Neural cell (in vitro differentiated cells): ENCODE data around the gene EMILIN1. TPM values are rescaled to one million over a fixed set of nuclear protein-coding genes. Genes with fewer than 3 reads are reported as not detected.

Experiments used
- H2AFZ ChIP-seq: fragments of 200-600, 300-800 bp; sonication (generic), shearing (Covaris generic); 2 replicates; pipeline ENCODE4 v1.6.0; 2014; ENCODE audit warnings: low read depth, mild to moderate bottlenecking, antibody characterized with exemption, low read length, moderate library complexity
- H3F3A ChIP-seq: fragments of 200-600 bp; shearing (Covaris generic); 2 replicates; pipeline ENCODE4 v1.6.1; 2016; ENCODE audit warnings: mild to moderate bottlenecking, moderate library complexity, mixed read lengths, antibody characterized with exemption, low read length; ENCODE audit not compliant: insufficient read depth, poor library complexity, severe bottlenecking
- H3K27ac ChIP-seq: fragments of 200-600, 300-800 bp; sonication (generic), shearing (Covaris generic); 2 replicates; pipeline ENCODE4 v1.5.1; 2014; ENCODE audit warnings: mild to moderate bottlenecking, low read length, moderate library complexity
- H3K27me3 ChIP-seq: fragments of 300-800, 200-600 bp; sonication (generic), shearing (Covaris generic); 2 replicates; pipeline ENCODE4 v1.6.0; 2014; ENCODE audit warnings: mild to moderate bottlenecking, low read depth, low read length, moderate library complexity; ENCODE audit not compliant: insufficient read depth
- H3K36me3 ChIP-seq: fragments of 300-800, 200-600 bp; sonication (generic), shearing (Covaris generic); 2 replicates; pipeline ENCODE4 v1.5.1; 2014; ENCODE audit warnings: mild to moderate bottlenecking, antibody characterized with exemption, low read length, moderate library complexity; ENCODE audit not compliant: insufficient read depth
- H3K4me2 ChIP-seq: fragments of 300-800, 200-600 bp; sonication (generic), shearing (Covaris generic); 2 replicates; pipeline ENCODE4 v1.6.0; 2014; ENCODE audit warnings: mild to moderate bottlenecking, low read length
- H3K4me3 ChIP-seq: fragments of 300-800, 200-600 bp; sonication (generic), shearing (Covaris generic); 2 replicates; pipeline ENCODE4 v1.5.1; 2014; ENCODE audit warnings: mild to moderate bottlenecking, low read length, moderate library complexity
- H3K79me2 ChIP-seq: fragments of 200-600 bp; shearing (Covaris generic); replicated peaks from 2 replicates; pipeline ENCODE4 v1.6.0; 2014; ENCODE audit warnings: mild to moderate bottlenecking, low read length, moderate library complexity; ENCODE audit not compliant: insufficient read depth
- H3K9ac ChIP-seq: fragments of 300-800, 200-600 bp; sonication (generic), shearing (Covaris generic); 2 replicates; pipeline ENCODE4 v1.6.1; 2016; ENCODE audit warnings: mild to moderate bottlenecking, low read length, mixed read lengths
- H3K9me2 ChIP-seq: fragments of 200-600 bp; shearing (Covaris generic); 2 replicates; pipeline ENCODE4 v1.6.1; 2016; ENCODE audit warnings: mild to moderate bottlenecking, low read length, mixed read lengths; ENCODE audit not compliant: insufficient read depth
- H3K9me3 ChIP-seq: fragments of 200-600, 300-800 bp; sonication (generic), shearing (Covaris generic); 2 replicates; pipeline ENCODE4 v1.6.1; 2016; ENCODE audit warnings: mild to moderate bottlenecking, mixed run types, low read length, moderate library complexity, mixed read lengths
- H4K20me1 ChIP-seq: fragments of 200-600 bp; shearing (Covaris generic); 2 replicates; pipeline ENCODE4 v1.6.1; 2016; ENCODE audit warnings: mild to moderate bottlenecking, mixed run types; ENCODE audit not compliant: insufficient read depth
- CTCF ChIP-seq: fragments of 450-650 bp; IDR thresholded peaks from 2 replicates; pipeline ENCODE4 v1.5.1; 2014; ENCODE audit warnings: antibody characterized with exemption, mild to moderate bottlenecking, moderate library complexity; ENCODE audit not compliant: poor library complexity, severe bottlenecking
- EP300 ChIP-seq: fragments of 450-650 bp; conservative IDR thresholded peaks from 2 replicates; pipeline ENCODE4 v1.6.1; 2014; ENCODE audit warnings: antibody characterized with exemption, mild to moderate bottlenecking, moderate library complexity; ENCODE audit not compliant: poor library complexity, severe bottlenecking
- EZH2 ChIP-seq: fragments of 200-600, 300-800 bp; shearing (Covaris generic), sonication (generic); IDR thresholded peaks from 2 replicates; pipeline ENCODE4 v1.6.1; 2014; ENCODE audit warnings: antibody characterized with exemption, low read length, borderline replicate concordance, mild to moderate bottlenecking; ENCODE audit not compliant: insufficient read depth, poor library complexity, severe bottlenecking
- MXI1 ChIP-seq: fragments of 450-650 bp; conservative IDR thresholded peaks from 2 replicates; pipeline ENCODE4 v1.6.1; 2014; ENCODE audit warnings: antibody characterized with exemption, mild to moderate bottlenecking; ENCODE audit not compliant: poor library complexity, severe bottlenecking
- POLR2AphosphoS5 ChIP-seq: IDR thresholded peaks from 2 replicates; pipeline ENCODE4 v1.6.1; 2012
- RAD21 ChIP-seq: fragments of 450-650 bp; conservative IDR thresholded peaks from 2 replicates; pipeline ENCODE4 v1.6.1; 2014; ENCODE audit warnings: antibody characterized with exemption, mild to moderate bottlenecking, moderate library complexity
- REST ChIP-seq: IDR thresholded peaks from 2 replicates; pipeline ENCODE4 v1.6.1; 2012; ENCODE audit warnings: borderline replicate concordance
- SMC3 ChIP-seq: fragments of 450-650 bp; conservative IDR thresholded peaks from 2 replicates; pipeline ENCODE4 v1.6.1; 2014; ENCODE audit warnings: antibody characterized with exemption, mild to moderate bottlenecking, moderate library complexity; ENCODE audit not compliant: poor library complexity
- TAF1 ChIP-seq: IDR thresholded peaks from 2 replicates; pipeline ENCODE4 v1.6.1; 2012; ENCODE audit warnings: low read depth
- polyA plus RNA-seq: library from polyadenylated mRNA; depleted of rRNA; stranded (reverse); fragments of >200 nt; gene quantifications from 2 replicates; pipeline ENCODE4 v1.2.3, GENCODE V29; 2014

The EMILIN1 gene
- polyA plus RNA-seq, 1 donor from 2014 or later = 1.3 TPM

DNA sequence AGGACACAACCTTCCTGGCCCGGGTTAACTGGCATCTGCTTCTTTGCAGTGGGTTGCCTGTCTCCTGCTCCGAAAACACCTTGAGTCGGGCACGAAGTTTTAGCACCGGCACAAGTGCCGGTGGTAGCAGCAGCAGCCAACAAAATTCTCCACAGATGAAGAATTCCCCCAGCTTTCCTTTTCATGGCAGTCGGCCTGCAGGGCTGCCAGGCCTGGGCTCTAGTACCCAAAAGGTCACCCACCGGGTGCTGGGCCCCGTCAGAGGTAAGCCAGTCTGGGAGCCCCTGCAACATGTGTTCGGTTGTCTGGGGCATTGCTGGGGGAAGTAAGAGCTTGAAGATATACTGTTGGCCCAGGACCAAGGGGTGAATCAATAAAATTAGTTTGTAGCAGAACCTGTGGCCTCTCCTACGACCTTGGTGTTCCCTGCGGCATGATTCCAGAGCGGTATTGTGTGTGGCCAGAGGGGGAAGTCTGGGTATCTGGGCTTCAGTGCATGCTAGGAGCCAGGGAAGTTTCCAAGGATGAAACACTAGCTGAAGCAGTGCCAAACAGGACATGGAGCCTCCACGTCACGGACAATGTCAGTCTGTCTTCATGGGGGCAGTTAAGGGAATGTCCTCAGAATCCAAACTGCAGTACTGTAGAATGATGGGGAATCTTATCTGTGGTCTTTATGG is 19.1 kb upstream of the EMILIN1 start:
- Histone ChIP-seq H3K4me3 (no peak overlapping the region), H3K36me3 (no peaks in the 10 kb centered on the region), H4K20me1 (no peaks in the 10 kb centered on the region), H3K27me3 (no peaks in the 10 kb centered on the region), H3K9ac (no peak overlapping the region), H2AFZ (no peak overlapping the region), H3K27ac (no peak overlapping the region), H3K4me2 (no peak overlapping the region), H3K9me2 (no peaks in the 10 kb centered on the region), H3F3A (no peaks in the 10 kb centered on the region), H3K79me2 (no peaks in the 10 kb centered on the region), H3K9me3 (no peaks in the 10 kb centered on the region)
- TF ChIP-seq REST (no peak), POLR2AphosphoS5 (peak; percentile 7), TAF1 (no peak)

DNA sequence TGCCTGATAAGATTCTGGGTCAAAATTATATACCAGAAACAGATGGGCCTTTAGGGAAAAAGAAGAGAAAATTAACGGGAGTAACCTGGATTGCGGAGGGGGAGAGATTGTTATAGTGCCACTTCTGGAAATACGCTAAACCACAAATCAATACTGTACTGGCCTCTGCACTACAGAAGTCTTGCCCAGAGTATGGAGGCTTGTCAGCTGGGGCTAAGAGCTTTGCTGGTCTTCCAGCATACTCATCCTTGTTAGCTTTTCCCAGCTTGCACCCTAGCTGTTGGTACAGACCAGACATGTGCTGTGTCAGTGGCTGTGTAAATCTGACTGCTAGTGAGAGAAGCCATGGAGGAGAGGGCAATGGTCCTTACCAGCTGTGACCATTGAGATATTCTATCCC is 18.1 kb upstream of the EMILIN1 start:
- Histone ChIP-seq H3K79me2 (no peaks in the 10 kb centered on the region), H3K9ac (no peak overlapping the region), H3K9me3 (no peaks in the 10 kb centered on the region), H3K36me3 (no peaks in the 10 kb centered on the region), H3K4me3 (no peak overlapping the region), H3K27ac (no peak overlapping the region), H3K9me2 (no peaks in the 10 kb centered on the region), H3K4me2 (no peak overlapping the region), H3F3A (no peaks in the 10 kb centered on the region), H3K27me3 (no peaks in the 10 kb centered on the region), H2AFZ (no peak overlapping the region), H4K20me1 (no peaks in the 10 kb centered on the region)
- TF ChIP-seq RAD21 = no peak
- no peak for TF ChIP-seq POLR2AphosphoS5
- no peak for TF ChIP-seq SMC3
- no peak for TF ChIP-seq REST
- TF ChIP-seq TAF1 = no peak
- TF ChIP-seq CTCF = no peak
- no peak for TF ChIP-seq EZH2
- TF ChIP-seq EP300 = no peak
- no peak for TF ChIP-seq MXI1
